Osteoblast (primary cell): Measurements from ENCODE around the gene TSEN2. TPM values are rescaled to one million over a fixed set of nuclear protein-coding genes. Genes with fewer than 3 reads are reported as not detected.

ENCODE experiments used
- DNase-seq: peaks from one replicate; pipeline ENCODE4 v3.0.0; 2011; ENCODE audit warnings: low spot score, mixed read lengths; ENCODE audit not compliant: insufficient read length; ENCODE audit errors: missing footprints
- H2AFZ ChIP-seq: 2 replicates; pipeline ENCODE4 v1.6.0; 2011; ENCODE audit warnings: mild to moderate bottlenecking, low read length
- H3K27ac ChIP-seq: 2 replicates; pipeline ENCODE4 v1.5.1; 2011; ENCODE audit warnings: mild to moderate bottlenecking, low read depth, low read length, moderate library complexity
- H3K27me3 ChIP-seq: 2 replicates; pipeline ENCODE4 v1.6.0; 2012; ENCODE audit warnings: mild to moderate bottlenecking, control low read depth, inconsistent platforms, low read length, moderate library complexity; ENCODE audit not compliant: insufficient read depth
- H3K36me3 ChIP-seq: 2 replicates; pipeline ENCODE4 v1.5.1; 2011; ENCODE audit warnings: mild to moderate bottlenecking, low read length, control low read depth, moderate library complexity; ENCODE audit not compliant: insufficient read depth
- H3K4me1 ChIP-seq: 2 replicates; pipeline ENCODE4 v1.5.1; 2011; ENCODE audit warnings: mild to moderate bottlenecking, low read length, control low read depth, moderate library complexity; ENCODE audit not compliant: insufficient read depth
- H3K4me2 ChIP-seq: 2 replicates; pipeline ENCODE4 v1.6.0; 2011; ENCODE audit warnings: mild to moderate bottlenecking, low read length; ENCODE audit not compliant: insufficient read depth
- H3K4me3 ChIP-seq: fragments of 200-600 bp; sonication (generic); 3 replicates; pipeline ENCODE4 v1.5.1; 2012; ENCODE audit warnings: mild to moderate bottlenecking, low read length, inconsistent platforms; ENCODE audit not compliant: insufficient read depth
- H3K79me2 ChIP-seq: 2 replicates; pipeline ENCODE4 v1.6.0; 2012; ENCODE audit warnings: mild to moderate bottlenecking, low read length, control low read depth, inconsistent platforms; ENCODE audit not compliant: insufficient read depth
- H3K9me3 ChIP-seq: 2 replicates; pipeline ENCODE4 v1.5.1; 2011; ENCODE audit warnings: low read depth, low read length, control low read depth
- H4K20me1 ChIP-seq: 2 replicates; pipeline ENCODE4 v1.6.0; 2012; ENCODE audit warnings: mild to moderate bottlenecking, low read length, control low read depth; ENCODE audit not compliant: insufficient read depth
- total RNA-seq: library from RNA; depleted of rRNA; stranded (reverse); fragments of >200 nt; gene quantifications from 2 replicates; pipeline ENCODE4 v1.2.3, GENCODE V29; 2012
- TF ChIP-seq, protein P1 (sequence below): IDR thresholded peaks from 2 replicates; pipeline ENCODE4 v1.5.1; 2011; ENCODE audit warnings: mild to moderate bottlenecking, low read depth, low read length, moderate library complexity; ENCODE audit errors: extremely low read depth

The TSEN2 gene
- total RNA-seq, 1 donor: 13.0 TPM

- H3K27me3 ChIP-seq: no peaks in the 10 kb centered on the region
- H3K9me3 ChIP-seq: no peaks in the 10 kb centered on the region
- DNase-seq: no peak
- no peaks in the 10 kb centered on the region for H3K79me2 ChIP-seq
- no peak overlapping the region for H3K4me2 ChIP-seq
- H3K4me1 ChIP-seq: peaks cover 12% of the 10 kb centered on the region
- H3K36me3 ChIP-seq: no peaks in the 10 kb centered on the region
- TF ChIP-seq, protein P1, sequence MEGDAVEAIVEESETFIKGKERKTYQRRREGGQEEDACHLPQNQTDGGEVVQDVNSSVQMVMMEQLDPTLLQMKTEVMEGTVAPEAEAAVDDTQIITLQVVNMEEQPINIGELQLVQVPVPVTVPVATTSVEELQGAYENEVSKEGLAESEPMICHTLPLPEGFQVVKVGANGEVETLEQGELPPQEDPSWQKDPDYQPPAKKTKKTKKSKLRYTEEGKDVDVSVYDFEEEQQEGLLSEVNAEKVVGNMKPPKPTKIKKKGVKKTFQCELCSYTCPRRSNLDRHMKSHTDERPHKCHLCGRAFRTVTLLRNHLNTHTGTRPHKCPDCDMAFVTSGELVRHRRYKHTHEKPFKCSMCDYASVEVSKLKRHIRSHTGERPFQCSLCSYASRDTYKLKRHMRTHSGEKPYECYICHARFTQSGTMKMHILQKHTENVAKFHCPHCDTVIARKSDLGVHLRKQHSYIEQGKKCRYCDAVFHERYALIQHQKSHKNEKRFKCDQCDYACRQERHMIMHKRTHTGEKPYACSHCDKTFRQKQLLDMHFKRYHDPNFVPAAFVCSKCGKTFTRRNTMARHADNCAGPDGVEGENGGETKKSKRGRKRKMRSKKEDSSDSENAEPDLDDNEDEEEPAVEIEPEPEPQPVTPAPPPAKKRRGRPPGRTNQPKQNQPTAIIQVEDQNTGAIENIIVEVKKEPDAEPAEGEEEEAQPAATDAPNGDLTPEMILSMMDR: no peak
- no peak overlapping the region for H3K27ac ChIP-seq
- H4K20me1 ChIP-seq: no peaks in the 10 kb centered on the region
- H2AFZ ChIP-seq: no peak overlapping the region
- H3K4me3 ChIP-seq: no peak overlapping the region
These were observed 25.4 kb upstream of the TSEN2 start for GRCh38 chr3:12458901-12459300.

DNA sequence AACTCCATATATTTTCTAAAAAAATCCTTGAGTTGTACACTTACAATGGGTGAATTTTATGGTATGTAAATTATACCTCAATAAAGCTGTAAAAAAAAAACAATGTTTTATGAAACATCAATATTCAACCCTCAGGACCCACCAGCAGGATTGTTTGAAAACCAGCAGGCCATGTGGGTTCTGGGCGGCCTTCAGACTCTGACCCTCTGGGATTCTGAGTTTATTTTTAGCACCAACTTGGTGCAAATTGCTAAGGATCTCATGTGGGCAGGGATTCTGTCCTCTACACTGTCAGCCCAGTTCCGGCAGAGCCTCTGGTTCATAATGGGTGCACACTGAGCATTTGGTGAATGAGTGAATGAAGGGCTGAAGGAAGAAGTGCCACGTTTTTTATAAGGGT, 24.2 kb upstream of the TSEN2 start:
- Histone ChIP-seq H3K4me1 (no peaks in the 10 kb centered on the region), H3K36me3 (no peaks in the 10 kb centered on the region), H3K27me3 (no peaks in the 10 kb centered on the region), H4K20me1 (no peaks in the 10 kb centered on the region), H3K27ac (no peak overlapping the region), H3K9me3 (no peaks in the 10 kb centered on the region), H3K4me2 (no peak overlapping the region), H3K79me2 (no peaks in the 10 kb centered on the region), H3K4me3 (no peak overlapping the region), H2AFZ (no peak overlapping the region)
- no peak for DNase-seq
- TF ChIP-seq, protein P1: no peak

GRCh38 chr3:12461097-12461649, 23.1 kb upstream of the TSEN2 start:
- TF ChIP-seq, protein P1: no peak
- no peak overlapping the region for H3K27ac ChIP-seq
- no peak overlapping the region for H3K4me3 ChIP-seq
- H3K9me3 ChIP-seq: no peaks in the 10 kb centered on the region
- H3K79me2 ChIP-seq: no peaks in the 10 kb centered on the region
- no peaks in the 10 kb centered on the region for H3K36me3 ChIP-seq
- H4K20me1 ChIP-seq: no peaks in the 10 kb centered on the region
- no peak overlapping the region for H3K4me2 ChIP-seq
- no peak overlapping the region for H2AFZ ChIP-seq
- no peak for DNase-seq
- H3K4me1 ChIP-seq: no peaks in the 10 kb centered on the region
- H3K27me3 ChIP-seq: no peaks in the 10 kb centered on the region

DNA sequence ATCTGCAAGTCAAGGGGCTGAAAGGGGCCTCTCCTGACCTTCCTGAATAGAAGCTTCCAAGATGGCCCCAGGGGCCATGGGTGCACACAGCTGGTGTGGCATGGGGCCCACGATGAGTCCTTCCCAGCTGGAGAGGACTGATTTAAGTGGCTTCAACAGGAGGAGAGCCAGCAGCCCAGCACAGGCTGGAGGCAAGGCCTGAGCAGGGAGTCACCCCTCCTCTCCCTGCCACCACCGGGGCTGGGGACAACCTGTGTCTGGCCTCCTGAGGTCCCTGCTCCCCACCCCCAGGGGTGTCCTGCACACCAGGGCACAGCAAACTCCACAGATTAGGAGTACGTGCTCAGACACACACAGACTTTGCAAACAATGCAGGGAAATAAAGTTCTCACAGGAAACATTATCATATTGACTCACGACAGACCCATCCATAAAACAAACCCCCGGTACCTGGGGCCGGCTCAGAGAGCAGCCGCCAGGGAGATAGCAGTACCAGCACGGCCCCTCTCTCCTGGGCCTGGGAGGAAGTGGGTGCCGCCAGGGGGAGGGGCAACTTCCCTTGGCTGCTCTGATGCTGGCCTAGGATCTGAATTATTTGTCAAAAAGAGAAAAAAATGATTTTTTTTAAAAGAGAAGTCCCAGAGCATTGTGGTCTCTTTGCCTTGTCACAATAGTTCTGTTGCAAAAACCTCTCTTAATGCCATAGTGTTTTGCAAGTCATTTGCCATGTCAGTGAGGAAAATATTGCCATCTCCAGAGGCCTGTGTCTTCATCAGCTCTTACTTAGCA, 21.9 kb upstream of the TSEN2 start:
- no peaks in the 10 kb centered on the region for H3K9me3 ChIP-seq
- TF ChIP-seq, protein P1: no peak
- no peak for DNase-seq
- no peaks in the 10 kb centered on the region for H4K20me1 ChIP-seq
- no peaks in the 10 kb centered on the region for H3K4me1 ChIP-seq
- no peak overlapping the region for H3K27ac ChIP-seq
- H3K4me2 ChIP-seq: no peak overlapping the region
- H3K4me3 ChIP-seq: no peak overlapping the region
- H3K79me2 ChIP-seq: no peaks in the 10 kb centered on the region
- no peak overlapping the region for H2AFZ ChIP-seq
- no peaks in the 10 kb centered on the region for H3K36me3 ChIP-seq
- no peaks in the 10 kb centered on the region for H3K27me3 ChIP-seq
